GM23338 (cell line): ENCODE measurements around the gene AKR1C8. TPM values are rescaled to one million over a fixed set of nuclear protein-coding genes. Genes with fewer than 3 reads are reported as not detected.
"Not testable (repeated sequence)": the region's sequence is repeated elsewhere in the genome, so short reads cannot be mapped to it uniquely, and the experiment has no call there.

ENCODE experiments used
- ATAC-seq: fragments of 200-7000 bp; cut with Tn5 transposase; 3 replicates; pipeline ENCODE4 v1.9.1; 2020
- DNase-seq: peaks from one replicate; pipeline ENCODE4 v3.0.0-alpha.2; 2015; ENCODE audit warnings: low spot score
- H2AFZ ChIP-seq: fragments of 200-600 bp; sonication (generic); 2 replicates; pipeline ENCODE4 v1.8.0; 2016; ENCODE audit warnings: antibody characterized with exemption, mild to moderate bottlenecking, moderate library complexity
- H3F3A ChIP-seq: fragments of 200-600 bp; sonication (generic); replicated peaks from 2 replicates; pipeline ENCODE4 v1.8.0; 2017; ENCODE audit warnings: antibody characterized with exemption, mixed run types, low read depth
- H3K27ac ChIP-seq: fragments of 200-600 bp; sonication (generic); 2 replicates; pipeline ENCODE4 v1.6.1; 2016; ENCODE audit warnings: low read depth
- H3K27me3 ChIP-seq: fragments of 200-600 bp; sonication (generic); 2 replicates; pipeline ENCODE4 v1.8.0; 2016; ENCODE audit warnings: mild to moderate bottlenecking, mixed run types, moderate library complexity; ENCODE audit not compliant: insufficient read depth
- H3K36me3 ChIP-seq: fragments of 200-600 bp; sonication (generic); 2 replicates; pipeline ENCODE4 v1.8.0; 2016; ENCODE audit warnings: mild to moderate bottlenecking; ENCODE audit not compliant: insufficient read depth
- H3K4me1 ChIP-seq: fragments of 200-600 bp; sonication (generic); 2 replicates; pipeline ENCODE4 v1.8.0; 2016; ENCODE audit warnings: mild to moderate bottlenecking, moderate library complexity; ENCODE audit not compliant: insufficient read depth
- H3K4me2 ChIP-seq: fragments of 200-600 bp; sonication (generic); 2 replicates; pipeline ENCODE4 v1.7.1; 2017; ENCODE audit warnings: mixed run types
- H3K4me3 ChIP-seq: fragments of 200-600 bp; sonication (generic); 2 replicates; pipeline ENCODE4 v1.6.1; 2016; ENCODE audit warnings: mixed run types
- H3K79me2 ChIP-seq: fragments of 200-600 bp; sonication (generic); replicated peaks from 2 replicates; pipeline ENCODE4 v1.8.0; 2017; ENCODE audit warnings: mild to moderate bottlenecking; ENCODE audit not compliant: insufficient read depth
- H3K9me2 ChIP-seq: fragments of 200-600 bp; sonication (generic); 2 replicates; pipeline ENCODE4 v1.8.0; 2017; ENCODE audit not compliant: insufficient read depth
- H4K20me1 ChIP-seq: fragments of 200-600 bp; sonication (generic); replicated peaks from 2 replicates; pipeline ENCODE4 v1.8.0; 2017; ENCODE audit warnings: mild to moderate bottlenecking; ENCODE audit not compliant: insufficient read depth
- H3K27ac Mint-ChIP-seq: 2 replicates; pipeline ENCODE4 v1.8.0; 2020; ENCODE audit warnings: inconsistent platforms, mild to moderate bottlenecking, moderate library complexity, mixed read lengths
- H3K27me3 Mint-ChIP-seq: 3 replicates; pipeline ENCODE4 v1.8.0; 2022; ENCODE audit warnings: low read depth, mild to moderate bottlenecking, moderate library complexity, mixed read lengths, inconsistent platforms; ENCODE audit not compliant: insufficient read depth, poor library complexity
- H3K36me3 Mint-ChIP-seq: 3 replicates; pipeline ENCODE4 v1.8.0; 2021; ENCODE audit warnings: low read depth, mild to moderate bottlenecking, inconsistent platforms, moderate library complexity, mixed read lengths
- H3K4me1 Mint-ChIP-seq: 3 replicates; pipeline ENCODE4 v1.8.0; 2020; ENCODE audit warnings: mild to moderate bottlenecking, inconsistent platforms, mixed read lengths
- H3K4me3 Mint-ChIP-seq: 3 replicates; pipeline ENCODE4 v1.8.0; 2021; ENCODE audit warnings: moderate library complexity, mild to moderate bottlenecking, inconsistent platforms, mixed read lengths
- H3K9me3 Mint-ChIP-seq: 3 replicates; pipeline ENCODE4 v1.8.0; 2020; ENCODE audit warnings: moderate library complexity, mild to moderate bottlenecking, inconsistent platforms, mixed read lengths
- CREB1 ChIP-seq: fragments of 250-450 bp; sonication (Bioruptor Pico); IDR thresholded peaks from 2 replicates; pipeline ENCODE4 v1.5.0; 2020; ENCODE audit warnings: low read depth, mild to moderate bottlenecking, moderate library complexity
- EZH2 ChIP-seq: fragments of 200-600 bp; sonication (generic); IDR thresholded peaks from one replicate; pipeline ENCODE4 v1.8.0; 2017; ENCODE audit warnings: antibody characterized with exemption, mild to moderate bottlenecking, low read depth; ENCODE audit not compliant: unreplicated experiment
- NANOG ChIP-seq: IDR thresholded peaks from 2 replicates; pipeline ENCODE4 v1.6.1; 2016; ENCODE audit warnings: antibody characterized with exemption, borderline replicate concordance
- ZNF462 ChIP-seq: fragments of 250-450 bp; sonication (Bioruptor Pico); IDR thresholded peaks from 2 replicates; pipeline ENCODE4 v1.5.0; 2020; ENCODE audit warnings: mild to moderate bottlenecking, moderate library complexity
- polyA plus RNA-seq: library from polyadenylated mRNA; unstranded; fragments of >200 nt; fragmentation: Nextera tagmentation; extraction: Ambion mirVana; gene quantifications from 2 replicates; pipeline ENCODE4 v1.2.1, GENCODE V29; 2016
- total RNA-seq: library from RNA; depleted of rRNA; stranded (reverse); fragments of >200 nt; shearing (Covaris generic); gene quantifications from 2 replicates; pipeline ENCODE4 v1.2.3, GENCODE V29; 2014

The AKR1C8 gene
- total and polyA plus RNA-seq, 2 experiments from 2014 or later: not detected

GRCh38 chr10:5142199-5142598, 42.8 kb downstream of the AKR1C8 start:
- H3K27me3 Mint-ChIP-seq: peaks cover under 1% of the 10 kb centered on the region
- no peaks in the 10 kb centered on the region for H4K20me1 ChIP-seq
- no peaks in the 10 kb centered on the region for H3F3A ChIP-seq
- no peak for TF ChIP-seq EZH2
- TF ChIP-seq CREB1 (CRISPR knock-in tag): no peak
- ATAC-seq (no peak), DNase-seq (no peak)
- H2AFZ ChIP-seq: no peak overlapping the region
- peaks cover 11% of the 10 kb centered on the region; the same call in 2 of the 3 replicates for H3K36me3 Mint-ChIP-seq
- H3K4me2 ChIP-seq: no peak overlapping the region
- no peaks in the 10 kb centered on the region for H3K4me1 ChIP-seq
- no peaks in the 10 kb centered on the region for H3K27me3 ChIP-seq
- H3K79me2 ChIP-seq: no peaks in the 10 kb centered on the region
- H3K4me3 ChIP-seq: no peak overlapping the region
- no peak overlapping the region for H3K27ac ChIP-seq
- no peak overlapping the region for H3K27ac Mint-ChIP-seq
- peaks cover 8% of the 10 kb centered on the region; the same call in 1 of the 2 replicates for H3K9me2 ChIP-seq
- H3K9me3 Mint-ChIP-seq: peaks cover 57% of the 10 kb centered on the region
- H3K4me3 Mint-ChIP-seq: no peak overlapping the region
- H3K36me3 ChIP-seq: no peaks in the 10 kb centered on the region
- no peaks in the 10 kb centered on the region for H3K4me1 Mint-ChIP-seq

- H4K20me1 ChIP-seq, H3F3A ChIP-seq, H3K27me3 Mint-ChIP-seq, DNase-seq, H3K27me3 ChIP-seq, H3K27ac ChIP-seq, H3K4me3 ChIP-seq, H3K27ac Mint-ChIP-seq, H3K4me1 Mint-ChIP-seq, H3K36me3 ChIP-seq, H3K79me2 ChIP-seq, H3K4me3 Mint-ChIP-seq, ATAC-seq, H3K4me2 ChIP-seq, H2AFZ ChIP-seq, H3K9me2 ChIP-seq, H3K4me1 ChIP-seq: not testable (repeated sequence)
- H3K36me3 Mint-ChIP-seq: peaks cover 12% of the 10 kb centered on the region; the same call in 2 of the 3 replicates
- peaks cover 70% of the 10 kb centered on the region for H3K9me3 Mint-ChIP-seq
Measured at GRCh38 chr10:5137699-5138098, 47.3 kb downstream of the AKR1C8 start.

GRCh38 chr10:5136468-5137087, 48.4 kb downstream of the AKR1C8 start:
- ATAC-seq (no peak), DNase-seq (no peak)
- H3K27ac ChIP-seq: no peak overlapping the region
- Mint-ChIP-seq H3K27ac (no peak overlapping the region), H3K27me3 (peaks cover 4% of the 10 kb centered on the region), H3K9me3 (peaks cover 68% of the 10 kb centered on the region), H3K4me3 (no peak overlapping the region), H3K4me1 (no peaks in the 10 kb centered on the region), H3K36me3 (peaks cover 12% of the 10 kb centered on the region; the same call in 2 of the 3 replicates)
- H4K20me1 ChIP-seq: no peaks in the 10 kb centered on the region
- no peak for TF ChIP-seq NANOG
- H3K4me3 ChIP-seq: no peak overlapping the region
- no peaks in the 10 kb centered on the region for H3K4me1 ChIP-seq
- H3K27me3 ChIP-seq: no peaks in the 10 kb centered on the region
- H3K4me2 ChIP-seq: no peak overlapping the region
- peaks cover 4% of the 10 kb centered on the region; the same call in 1 of the 2 replicates for H3K36me3 ChIP-seq
- 0 out of 2 replicates have a peak, but pooled peaks cover 3% of the 10 kb centered on the region for H3K9me2 ChIP-seq
- H2AFZ ChIP-seq: no peak overlapping the region
- no peaks in the 10 kb centered on the region for H3F3A ChIP-seq
- H3K79me2 ChIP-seq: no peaks in the 10 kb centered on the region

GRCh38 chr10:5135581-5135980, 49.4 kb downstream of the AKR1C8 start:
- H3K9me3 Mint-ChIP-seq: peaks cover 70% of the 10 kb centered on the region
- H3K4me2 ChIP-seq: no peak overlapping the region
- no peak for TF ChIP-seq NANOG
- TF ChIP-seq ZNF462 (CRISPR knock-in tag): no peak
- no peak for TF ChIP-seq CREB1 (CRISPR knock-in tag)

More at GRCh38 chr10:5135581-5135980, 49.4 kb downstream of the AKR1C8 start:
- ATAC-seq (no peak), DNase-seq (no peak)
- Histone ChIP-seq H3K9me2 (0 out of 2 replicates have a peak, but pooled peaks cover 3% of the 10 kb centered on the region), H3K27ac (no peak overlapping the region), H2AFZ (no peak overlapping the region), H3K4me3 (no peak overlapping the region), H3K36me3 (peaks cover 4% of the 10 kb centered on the region; the same call in 1 of the 2 replicates), H3K79me2 (no peaks in the 10 kb centered on the region), H3K4me1 (no peaks in the 10 kb centered on the region), H4K20me1 (no peaks in the 10 kb centered on the region), H3K27me3 (no peaks in the 10 kb centered on the region), H3F3A (no peaks in the 10 kb centered on the region)
- no peaks in the 10 kb centered on the region for H3K4me1 Mint-ChIP-seq
- H3K27ac Mint-ChIP-seq: no peak overlapping the region
- no peak overlapping the region for H3K4me3 Mint-ChIP-seq
- peaks cover 12% of the 10 kb centered on the region; the same call in 2 of the 3 replicates for H3K36me3 Mint-ChIP-seq
- peaks cover 4% of the 10 kb centered on the region for H3K27me3 Mint-ChIP-seq
